Measurements from ENCODE around the gene RAB20. TPM values are rescaled to one million over a fixed set of nuclear protein-coding genes. Genes with fewer than 3 reads are reported as not detected.

The RAB20 gene
- total RNA-seq, 1 donor from 2014 or later: 1.5 TPM

DNA sequence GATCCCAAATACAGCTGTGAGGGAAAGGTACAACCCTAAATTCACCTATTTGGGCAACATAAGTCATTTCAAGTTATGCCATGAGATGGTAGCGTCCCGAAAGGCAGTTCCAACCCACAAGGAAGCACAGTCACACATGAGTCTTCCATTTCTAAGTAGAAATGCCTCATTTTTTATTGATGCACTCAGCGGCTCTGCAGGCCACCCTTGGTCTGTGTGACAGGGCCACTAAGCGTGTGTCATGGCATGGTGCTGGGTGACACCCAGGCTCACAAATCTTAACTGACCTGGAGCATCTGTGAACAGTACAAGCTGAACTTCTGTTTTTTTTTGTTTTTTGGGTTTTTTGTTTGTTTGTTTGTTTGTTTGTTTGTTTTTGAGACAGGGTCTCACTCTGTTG is 15.1 kb downstream of the RAB20 start:
- peaks cover 2% of the 10 kb centered on the region for H3K27me3 Mint-ChIP-seq (ENCODE audit: unreplicated experiment)
- DNase-seq (ENCODE audit: low spot score): no peak
- no peak overlapping the region for H3K27ac Mint-ChIP-seq (ENCODE audit: unreplicated experiment)
- H3K36me3 Mint-ChIP-seq (ENCODE audit: low read depth, unreplicated experiment): peaks cover 3% of the 10 kb centered on the region
- TF ChIP-seq, protein P1, sequence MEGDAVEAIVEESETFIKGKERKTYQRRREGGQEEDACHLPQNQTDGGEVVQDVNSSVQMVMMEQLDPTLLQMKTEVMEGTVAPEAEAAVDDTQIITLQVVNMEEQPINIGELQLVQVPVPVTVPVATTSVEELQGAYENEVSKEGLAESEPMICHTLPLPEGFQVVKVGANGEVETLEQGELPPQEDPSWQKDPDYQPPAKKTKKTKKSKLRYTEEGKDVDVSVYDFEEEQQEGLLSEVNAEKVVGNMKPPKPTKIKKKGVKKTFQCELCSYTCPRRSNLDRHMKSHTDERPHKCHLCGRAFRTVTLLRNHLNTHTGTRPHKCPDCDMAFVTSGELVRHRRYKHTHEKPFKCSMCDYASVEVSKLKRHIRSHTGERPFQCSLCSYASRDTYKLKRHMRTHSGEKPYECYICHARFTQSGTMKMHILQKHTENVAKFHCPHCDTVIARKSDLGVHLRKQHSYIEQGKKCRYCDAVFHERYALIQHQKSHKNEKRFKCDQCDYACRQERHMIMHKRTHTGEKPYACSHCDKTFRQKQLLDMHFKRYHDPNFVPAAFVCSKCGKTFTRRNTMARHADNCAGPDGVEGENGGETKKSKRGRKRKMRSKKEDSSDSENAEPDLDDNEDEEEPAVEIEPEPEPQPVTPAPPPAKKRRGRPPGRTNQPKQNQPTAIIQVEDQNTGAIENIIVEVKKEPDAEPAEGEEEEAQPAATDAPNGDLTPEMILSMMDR (IDR thresholded peaks at IDR 0.05; ENCODE audit: unreplicated experiment): no peak
- H3K4me3 Mint-ChIP-seq (ENCODE audit: unreplicated experiment): no peak overlapping the region
- H3K9me3 Mint-ChIP-seq (ENCODE audit: unreplicated experiment): no peaks in the 10 kb centered on the region
- H3K4me1 Mint-ChIP-seq (ENCODE audit: unreplicated experiment): peaks cover 14% of the 10 kb centered on the region

DNA sequence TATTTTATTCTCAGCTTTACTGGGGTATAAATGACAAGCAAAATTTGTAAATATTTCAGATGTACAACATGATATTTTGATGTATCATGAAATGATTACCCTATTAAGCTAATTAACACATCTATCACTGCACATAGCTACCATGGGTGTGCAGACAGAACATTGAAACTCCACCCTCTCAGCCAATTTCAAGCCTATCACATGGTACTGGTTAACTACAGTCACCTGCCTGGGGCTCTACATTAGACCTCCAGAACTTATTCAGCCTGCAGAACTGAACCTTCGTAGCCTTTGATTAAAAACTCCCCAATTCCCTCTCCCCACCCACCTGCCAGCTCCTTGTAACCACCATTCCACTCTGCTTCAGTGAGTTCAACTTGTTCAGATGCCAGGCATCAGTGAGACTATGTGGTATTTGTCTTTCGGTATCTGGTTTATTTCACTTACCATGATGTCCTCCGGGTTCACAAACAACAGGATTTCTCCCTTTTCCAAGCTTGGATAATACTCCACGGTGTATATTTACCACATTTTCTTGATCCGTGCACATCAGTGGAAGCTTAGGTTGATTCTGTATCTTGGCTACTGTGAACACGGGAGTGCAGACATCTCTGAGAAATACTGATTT is 19.2 kb downstream of the RAB20 start:
- TF ChIP-seq, protein P1 (IDR thresholded peaks at IDR 0.05; ENCODE audit: unreplicated experiment): no peak
- peaks cover 17% of the 10 kb centered on the region for H3K4me1 Mint-ChIP-seq (ENCODE audit: unreplicated experiment)
- no peak overlapping the region for H3K27ac Mint-ChIP-seq (ENCODE audit: unreplicated experiment)
- H3K4me3 Mint-ChIP-seq (ENCODE audit: unreplicated experiment): no peak overlapping the region
- H3K9me3 Mint-ChIP-seq (ENCODE audit: unreplicated experiment): no peaks in the 10 kb centered on the region
- no peak for DNase-seq (ENCODE audit: low spot score)
- peaks cover 3% of the 10 kb centered on the region for H3K36me3 Mint-ChIP-seq (ENCODE audit: low read depth, unreplicated experiment)
- H3K27me3 Mint-ChIP-seq (ENCODE audit: unreplicated experiment): peaks cover 2% of the 10 kb centered on the region

DNA sequence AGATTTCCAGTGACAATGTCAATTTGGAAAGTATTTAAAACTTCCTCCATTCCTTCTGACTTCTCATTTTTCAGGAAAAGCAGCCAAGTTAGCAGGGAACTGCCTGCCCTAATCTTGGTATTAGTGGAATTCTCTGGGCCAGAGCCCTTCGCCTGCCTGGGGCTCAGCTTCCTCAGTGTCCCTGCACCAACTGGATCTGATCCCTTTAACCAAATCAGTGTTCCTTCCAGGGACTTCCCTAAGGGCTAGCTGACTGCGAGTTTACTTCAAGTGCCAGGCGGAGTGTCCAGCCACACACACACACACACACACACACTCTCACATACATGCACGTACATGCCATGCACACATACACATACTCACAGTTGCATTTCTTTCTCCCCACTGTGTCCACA is 20.0 kb downstream of the RAB20 start:
- DNase-seq (ENCODE audit: low spot score): no peak
- no peaks in the 10 kb centered on the region for H3K9me3 Mint-ChIP-seq (ENCODE audit: unreplicated experiment)
- peaks cover 2% of the 10 kb centered on the region for H3K27me3 Mint-ChIP-seq (ENCODE audit: unreplicated experiment)
- H3K4me1 Mint-ChIP-seq (ENCODE audit: unreplicated experiment): peaks cover 20% of the 10 kb centered on the region
- H3K27ac Mint-ChIP-seq (ENCODE audit: unreplicated experiment): no peak overlapping the region
- no peak overlapping the region for H3K4me3 Mint-ChIP-seq (ENCODE audit: unreplicated experiment)
- TF ChIP-seq, protein P1 (IDR thresholded peaks at IDR 0.05; ENCODE audit: unreplicated experiment): no peak
- H3K36me3 Mint-ChIP-seq (ENCODE audit: low read depth, unreplicated experiment): peaks cover 3% of the 10 kb centered on the region

DNA sequence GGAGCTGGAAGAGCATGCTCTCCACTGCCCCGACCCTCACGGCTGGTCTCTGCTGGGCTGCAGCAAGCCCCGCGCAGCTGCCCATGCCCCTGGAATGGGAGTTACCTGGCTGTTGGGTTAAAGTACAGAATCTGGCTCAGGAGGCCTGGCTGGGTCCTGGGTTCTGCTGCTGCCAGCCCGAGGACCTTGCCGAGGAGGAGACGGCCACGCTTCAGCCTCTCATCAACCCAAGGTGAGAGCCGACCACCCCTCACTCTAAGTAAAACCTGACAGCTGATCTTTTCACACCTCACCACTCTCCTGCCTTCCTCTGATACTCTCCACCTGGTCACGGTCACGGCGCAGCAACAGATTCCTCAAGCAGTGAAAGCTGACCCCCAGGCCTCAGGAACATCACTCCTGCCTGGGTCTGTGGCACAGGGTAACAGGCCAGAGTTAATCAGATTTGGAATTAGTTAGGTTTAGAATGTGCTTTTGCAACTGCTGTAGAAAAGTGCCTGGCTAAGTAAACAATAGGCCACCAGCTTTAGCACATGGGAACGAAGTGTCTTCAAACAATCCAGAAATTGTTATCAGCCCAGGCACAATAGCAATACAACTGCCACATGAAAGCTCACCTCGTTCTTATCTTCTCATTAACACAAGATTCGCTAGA is 20.5 kb downstream of the RAB20 start:
- no peaks in the 10 kb centered on the region for H3K9me3 Mint-ChIP-seq (ENCODE audit: unreplicated experiment)
- peaks cover 20% of the 10 kb centered on the region for H3K4me1 Mint-ChIP-seq (ENCODE audit: unreplicated experiment)
- DNase-seq (ENCODE audit: low spot score): no peak
- H3K27me3 Mint-ChIP-seq (ENCODE audit: unreplicated experiment): peaks cover 2% of the 10 kb centered on the region
- TF ChIP-seq, protein P1 (IDR thresholded peaks at IDR 0.05; ENCODE audit: unreplicated experiment): no peak
- H3K4me3 Mint-ChIP-seq (ENCODE audit: unreplicated experiment): no peak overlapping the region
- H3K36me3 Mint-ChIP-seq (ENCODE audit: low read depth, unreplicated experiment): peaks cover 3% of the 10 kb centered on the region
- H3K27ac Mint-ChIP-seq (ENCODE audit: unreplicated experiment): no peak overlapping the region

DNA sequence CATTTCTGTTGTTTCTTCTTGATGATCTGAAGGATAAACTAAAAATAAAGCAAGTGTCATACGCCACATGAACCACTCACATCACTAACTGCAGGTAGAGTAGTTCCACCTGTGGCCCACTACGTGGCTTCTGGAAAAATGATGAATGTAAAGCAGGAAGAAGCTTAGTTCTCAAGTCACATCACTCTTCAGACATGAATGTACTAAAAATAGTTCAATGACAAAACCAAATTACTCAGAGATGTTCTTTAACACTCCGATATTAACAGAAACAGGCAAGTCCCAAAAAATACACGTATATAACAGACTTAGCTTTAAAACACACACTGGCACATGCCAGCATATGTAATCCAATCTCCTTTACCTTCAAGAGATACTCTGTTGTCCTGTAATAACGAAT is 21.6 kb downstream of the RAB20 start:
- no peak overlapping the region for H3K27ac Mint-ChIP-seq (ENCODE audit: unreplicated experiment)
- no peaks in the 10 kb centered on the region for H3K9me3 Mint-ChIP-seq (ENCODE audit: unreplicated experiment)
- H3K4me3 Mint-ChIP-seq (ENCODE audit: unreplicated experiment): no peak overlapping the region
- TF ChIP-seq, protein P1 (IDR thresholded peaks at IDR 0.05; ENCODE audit: unreplicated experiment): no peak
- H3K36me3 Mint-ChIP-seq (ENCODE audit: low read depth, unreplicated experiment): peaks cover 3% of the 10 kb centered on the region
- peaks cover 20% of the 10 kb centered on the region for H3K4me1 Mint-ChIP-seq (ENCODE audit: unreplicated experiment)
- DNase-seq (ENCODE audit: low spot score): no peak
- peaks cover 2% of the 10 kb centered on the region for H3K27me3 Mint-ChIP-seq (ENCODE audit: unreplicated experiment)

All from endothelial cell (in vitro differentiated cells).